Panc1 (cell line): ENCODE results near the gene PLPP1. TPM values are rescaled to one million over a fixed set of nuclear protein-coding genes. Genes with fewer than 3 reads are reported as not detected.

Experiments used
- ATAC-seq: fragments of 200-7000 bp; cut with Tn5 transposase; 2 replicates; pipeline ENCODE4 v1.9.1; 2020; ENCODE audit warnings: mild to moderate bottlenecking, moderate library complexity
- BruUV-seq: library from RNA; stranded (reverse); fragments of 400-500 nt; replicated peaks from 2 replicates; lab custom pipeline; 2021; lab: Mats Ljungman, UMichigan
- CTCF ChIA-PET: fragments of 300-600 bp; sonication (Branson Sonifier 250); formaldehyde crosslinking; loops from one replicate; lab custom pipeline; 2022; ENCODE audit warnings: antibody characterized with exemption; lab: Charles Lee
- POLR2A ChIA-PET: fragments of 300-600 bp; sonication (Branson Sonifier 250); formaldehyde crosslinking; loops from one replicate; lab custom pipeline; 2022; ENCODE audit warnings: antibody characterized with exemption; lab: Charles Lee
- DNase-seq: peaks from one replicate; pipeline ENCODE4 v3.0.0-alpha.2; 2010; ENCODE audit warnings: low read depth, low spot score
- H3K27ac ChIP-seq: 2 replicates; pipeline ENCODE4 v1.5.1; 2011; ENCODE audit warnings: mild to moderate bottlenecking, low read length, inconsistent platforms
- H3K27me3 ChIP-seq: fragments of 200-500 bp; sonication (Bioruptor generic); 2 replicates; pipeline ENCODE4 v1.6.0; 2014; ENCODE audit warnings: low read length, inconsistent platforms; ENCODE audit not compliant: control insufficient read depth, insufficient read depth
- H3K36me3 ChIP-seq: fragments of 200-500 bp; sonication (Bioruptor generic); 2 replicates; pipeline ENCODE4 v1.5.1; 2014; ENCODE audit warnings: inconsistent platforms, mild to moderate bottlenecking, low read length, moderate library complexity; ENCODE audit not compliant: control insufficient read depth, insufficient read depth
- H3K4me1 ChIP-seq: 2 replicates; pipeline ENCODE4 v1.5.1; 2011; ENCODE audit warnings: inconsistent platforms, mild to moderate bottlenecking, low read length, moderate library complexity; ENCODE audit not compliant: control insufficient read depth, insufficient read depth
- H3K4me3 ChIP-seq, 2 experiments: 2 replicates each; pipeline ENCODE4 v1.5.1; 2011 to 2012; ENCODE audit warnings: low read depth in 2 of 2, low read length in 2 of 2, mild to moderate bottlenecking in 2 of 2, inconsistent platforms in 1 of 2, moderate library complexity in 1 of 2
- H3K9me3 ChIP-seq: fragments of 200-500 bp; sonication (Bioruptor generic); 2 replicates; pipeline ENCODE4 v1.5.1; 2014; ENCODE audit warnings: low read depth, mild to moderate bottlenecking, inconsistent platforms, low read length, moderate library complexity; ENCODE audit not compliant: control insufficient read depth, insufficient read depth
- POLR2AphosphoS5 ChIP-seq: IDR thresholded peaks from 2 replicates; pipeline ENCODE4 v1.6.1; 2012; ENCODE audit warnings: mild to moderate bottlenecking, low read depth, low read length, moderate library complexity
- SIN3A ChIP-seq: IDR thresholded peaks from 2 replicates; pipeline ENCODE4 v1.6.1; 2012; ENCODE audit warnings: low read depth, mild to moderate bottlenecking, low read length, moderate library complexity, borderline replicate concordance; ENCODE audit not compliant: insufficient read depth
- TCF7L2 ChIP-seq: IDR thresholded peaks from 2 replicates; pipeline ENCODE4 v1.6.1; 2011; ENCODE audit warnings: mild to moderate bottlenecking, low read depth, low read length, inconsistent platforms
- in situ Hi-C: cut with HindIII; loops from 2 replicates; pipeline ENCODE4 v1.10.0; 2016; ENCODE audit warnings: low sequenced_read_pairs, low pct_unique_long_range_greater_than_20kb
- intact Hi-C: fragments of 100-400 bp; cut with micrococcal nuclease; formaldehyde crosslinking; loops from one replicate; pipeline ENCODE4 v1.10.0; 2022; ENCODE audit not compliant: unreplicated experiment
- total RNA-seq: library from RNA; stranded (reverse); gene quantifications from one replicate; pipeline ENCODE4 v1.2.1, GENCODE V29; 2021; ENCODE audit not compliant: unreplicated experiment
- TF ChIP-seq, protein P1 (sequence below): fragments of 450-650 bp; IDR thresholded peaks from 2 replicates; pipeline ENCODE4 v1.5.1; 2017; ENCODE audit warnings: mild to moderate bottlenecking
- TF ChIP-seq, protein P2 (sequence below), 2 experiments: IDR thresholded peaks; 2 replicates each; pipeline ENCODE4 v1.6.1; 2011 to 2012; ENCODE audit warnings: low read depth in 2 of 2, control low read depth in 1 of 2, low read length in 1 of 2, mild to moderate bottlenecking in 1 of 2, moderate library complexity in 1 of 2; ENCODE audit not compliant: insufficient read depth in 1 of 2

Gene PLPP1
- total RNA-seq, 1 experiment from 2014 or later: 35.7 TPM

DNA sequence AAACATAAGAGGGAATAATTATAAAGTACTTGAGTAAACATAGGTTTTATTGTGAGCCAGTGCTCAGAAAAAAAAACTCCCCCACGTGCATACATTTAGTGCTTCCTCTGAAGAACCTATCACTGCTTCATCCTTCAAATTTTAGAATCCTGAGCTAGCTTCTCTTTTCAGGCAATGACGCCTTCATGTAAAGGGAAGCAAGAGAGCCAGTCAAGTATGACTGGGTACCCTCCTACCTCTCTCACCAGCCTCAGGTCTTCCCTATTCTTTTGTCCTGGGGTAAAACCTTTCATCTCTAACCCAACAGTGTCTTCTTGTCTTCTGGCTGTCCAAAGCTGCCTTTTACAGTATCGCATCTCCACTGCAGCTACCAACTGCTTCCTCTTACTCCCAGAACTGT is 32.0 kb downstream of the PLPP1 start:
- no peaks in the 10 kb centered on the region for H3K36me3 ChIP-seq
- POLR2A ChIA-PET: interaction anchor here (0.7 kb wide), 1 partner anchor 145 kb away, joined by 3 read pairs; no protein-coding TSS in a partner anchor
- H3K4me3 ChIP-seq: no peak overlapping the region
- no peaks in the 10 kb centered on the region for H3K9me3 ChIP-seq
- BruUV-seq: TSS peak; percentile 47
- no peak for DNase-seq
- ATAC-seq: no peak
- H3K27ac ChIP-seq: no peak overlapping the region
- H3K4me1 ChIP-seq: peaks cover 7% of the 10 kb centered on the region; the same call in 1 of the 2 replicates
- TF ChIP-seq, protein P1, sequence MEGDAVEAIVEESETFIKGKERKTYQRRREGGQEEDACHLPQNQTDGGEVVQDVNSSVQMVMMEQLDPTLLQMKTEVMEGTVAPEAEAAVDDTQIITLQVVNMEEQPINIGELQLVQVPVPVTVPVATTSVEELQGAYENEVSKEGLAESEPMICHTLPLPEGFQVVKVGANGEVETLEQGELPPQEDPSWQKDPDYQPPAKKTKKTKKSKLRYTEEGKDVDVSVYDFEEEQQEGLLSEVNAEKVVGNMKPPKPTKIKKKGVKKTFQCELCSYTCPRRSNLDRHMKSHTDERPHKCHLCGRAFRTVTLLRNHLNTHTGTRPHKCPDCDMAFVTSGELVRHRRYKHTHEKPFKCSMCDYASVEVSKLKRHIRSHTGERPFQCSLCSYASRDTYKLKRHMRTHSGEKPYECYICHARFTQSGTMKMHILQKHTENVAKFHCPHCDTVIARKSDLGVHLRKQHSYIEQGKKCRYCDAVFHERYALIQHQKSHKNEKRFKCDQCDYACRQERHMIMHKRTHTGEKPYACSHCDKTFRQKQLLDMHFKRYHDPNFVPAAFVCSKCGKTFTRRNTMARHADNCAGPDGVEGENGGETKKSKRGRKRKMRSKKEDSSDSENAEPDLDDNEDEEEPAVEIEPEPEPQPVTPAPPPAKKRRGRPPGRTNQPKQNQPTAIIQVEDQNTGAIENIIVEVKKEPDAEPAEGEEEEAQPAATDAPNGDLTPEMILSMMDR: no peak
- TF ChIP-seq, protein P2, sequence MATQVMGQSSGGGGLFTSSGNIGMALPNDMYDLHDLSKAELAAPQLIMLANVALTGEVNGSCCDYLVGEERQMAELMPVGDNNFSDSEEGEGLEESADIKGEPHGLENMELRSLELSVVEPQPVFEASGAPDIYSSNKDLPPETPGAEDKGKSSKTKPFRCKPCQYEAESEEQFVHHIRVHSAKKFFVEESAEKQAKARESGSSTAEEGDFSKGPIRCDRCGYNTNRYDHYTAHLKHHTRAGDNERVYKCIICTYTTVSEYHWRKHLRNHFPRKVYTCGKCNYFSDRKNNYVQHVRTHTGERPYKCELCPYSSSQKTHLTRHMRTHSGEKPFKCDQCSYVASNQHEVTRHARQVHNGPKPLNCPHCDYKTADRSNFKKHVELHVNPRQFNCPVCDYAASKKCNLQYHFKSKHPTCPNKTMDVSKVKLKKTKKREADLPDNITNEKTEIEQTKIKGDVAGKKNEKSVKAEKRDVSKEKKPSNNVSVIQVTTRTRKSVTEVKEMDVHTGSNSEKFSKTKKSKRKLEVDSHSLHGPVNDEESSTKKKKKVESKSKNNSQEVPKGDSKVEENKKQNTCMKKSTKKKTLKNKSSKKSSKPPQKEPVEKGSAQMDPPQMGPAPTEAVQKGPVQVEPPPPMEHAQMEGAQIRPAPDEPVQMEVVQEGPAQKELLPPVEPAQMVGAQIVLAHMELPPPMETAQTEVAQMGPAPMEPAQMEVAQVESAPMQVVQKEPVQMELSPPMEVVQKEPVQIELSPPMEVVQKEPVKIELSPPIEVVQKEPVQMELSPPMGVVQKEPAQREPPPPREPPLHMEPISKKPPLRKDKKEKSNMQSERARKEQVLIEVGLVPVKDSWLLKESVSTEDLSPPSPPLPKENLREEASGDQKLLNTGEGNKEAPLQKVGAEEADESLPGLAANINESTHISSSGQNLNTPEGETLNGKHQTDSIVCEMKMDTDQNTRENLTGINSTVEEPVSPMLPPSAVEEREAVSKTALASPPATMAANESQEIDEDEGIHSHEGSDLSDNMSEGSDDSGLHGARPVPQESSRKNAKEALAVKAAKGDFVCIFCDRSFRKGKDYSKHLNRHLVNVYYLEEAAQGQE (IDR thresholded peaks at IDR 0.05; ENCODE audit: insufficient read depth in 1 of 2, low read depth in 2 of 2, low read length in 1 of 2): no peak
- no peak for TF ChIP-seq SIN3A
- no peak for TF ChIP-seq POLR2AphosphoS5
- TF ChIP-seq TCF7L2: no peak
- H3K27me3 ChIP-seq: no peaks in the 10 kb centered on the region
- intact Hi-C loops: no loop called here
- in situ Hi-C loops: no loop called here
- CTCF ChIA-PET: no interaction called here

DNA sequence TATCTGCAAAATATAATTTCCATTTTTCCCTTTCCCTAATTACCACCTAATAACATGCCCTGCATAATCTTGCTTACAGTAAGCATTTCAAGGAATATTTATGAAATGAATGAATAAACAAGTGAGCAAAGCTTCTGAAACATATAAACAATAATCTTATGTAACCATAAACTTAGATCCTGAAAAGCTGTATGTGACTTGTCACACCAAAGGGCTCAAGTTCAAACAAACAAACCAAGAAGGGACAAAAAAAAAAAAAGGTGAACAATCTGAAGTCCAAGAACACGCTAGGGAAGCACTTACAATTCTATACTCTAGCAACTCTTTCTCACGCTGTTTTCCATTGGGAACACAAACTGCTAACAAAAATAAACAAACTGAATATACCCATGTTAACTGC is 36.3 kb downstream of the PLPP1 start:
- no peak for ATAC-seq
- TF ChIP-seq, protein P2 (IDR thresholded peaks at IDR 0.05; ENCODE audit: insufficient read depth in 1 of 2, low read depth in 2 of 2, low read length in 1 of 2): no peak
- no peak for TF ChIP-seq POLR2AphosphoS5
- TF ChIP-seq, protein P1: no peak
- no peak for TF ChIP-seq TCF7L2
- TF ChIP-seq SIN3A: no peak
- no peaks in the 10 kb centered on the region for H3K9me3 ChIP-seq
- H3K36me3 ChIP-seq: no peaks in the 10 kb centered on the region
- peaks cover 7% of the 10 kb centered on the region; the same call in 1 of the 2 replicates for H3K4me1 ChIP-seq
- H3K27me3 ChIP-seq: no peaks in the 10 kb centered on the region
- no TSS peak for BruUV-seq
- no peak overlapping the region for H3K4me3 ChIP-seq
- in situ Hi-C loops (no loop called here), intact Hi-C loops (no loop called here)
- ChIA-PET CTCF (no interaction called here), POLR2A (interaction anchor here (0.6 kb wide), 1 partner anchor 41 kb away, joined by 5 read pairs; no protein-coding TSS in a partner anchor)
- no peak for DNase-seq
- no peak overlapping the region for H3K27ac ChIP-seq
